OCI-LY1 (cell line): ENCODE results near the gene PRXL2C.
"Not testable (repeated sequence)": the region's sequence is repeated elsewhere in the genome, so short reads cannot be mapped to it uniquely, and the experiment has no call there.

Source experiments
- H2AFZ ChIP-seq: fragments of 200-600 bp; sonication (generic), shearing (Covaris generic); 2 replicates; pipeline ENCODE4 v1.6.0; 2014; ENCODE audit warnings: antibody characterized with exemption, mild to moderate bottlenecking, low read length
- H3F3A ChIP-seq: fragments of 200-600 bp; sonication (generic), shearing (Covaris generic); 2 replicates; pipeline ENCODE4 v1.6.0; 2014; ENCODE audit warnings: mild to moderate bottlenecking, antibody characterized with exemption, low read length, moderate library complexity; ENCODE audit not compliant: insufficient read depth
- H3K27ac ChIP-seq: fragments of 200-600 bp; sonication (generic); 2 replicates; pipeline ENCODE4 v1.5.1; 2014; ENCODE audit warnings: low read length, mixed run types, mild to moderate bottlenecking, low read depth; ENCODE audit not compliant: poor library complexity, severe bottlenecking
- H3K27me3 ChIP-seq: fragments of 200-600 bp; sonication (generic); 2 replicates; pipeline ENCODE4 v1.6.0; 2014; ENCODE audit warnings: antibody characterized with exemption, mild to moderate bottlenecking, low read length, moderate library complexity; ENCODE audit not compliant: insufficient read depth
- H3K36me3 ChIP-seq: fragments of 200-600 bp; sonication (generic); 2 replicates; pipeline ENCODE4 v1.6.1; 2014; ENCODE audit warnings: mild to moderate bottlenecking, antibody characterized with exemption, low read length, moderate library complexity, mixed read lengths; ENCODE audit not compliant: insufficient read depth
- H3K4me1 ChIP-seq: fragments of 200-600 bp; sonication (generic); 2 replicates; pipeline ENCODE4 v1.5.1; 2014; ENCODE audit warnings: mild to moderate bottlenecking, low read length, moderate library complexity; ENCODE audit not compliant: insufficient read depth, severe bottlenecking
- H3K4me2 ChIP-seq: fragments of 200-600 bp; sonication (generic), shearing (Covaris generic); 2 replicates; pipeline ENCODE4 v1.6.1; 2014; ENCODE audit warnings: low read length
- H3K4me3 ChIP-seq: fragments of 200-600 bp; sonication (generic); 2 replicates; pipeline ENCODE4 v1.5.1; 2014; ENCODE audit warnings: low read length, low read depth, mild to moderate bottlenecking, mixed read lengths; ENCODE audit not compliant: poor library complexity, severe bottlenecking
- H3K79me2 ChIP-seq: fragments of 200-600 bp; shearing (Covaris generic); 2 replicates; pipeline ENCODE4 v1.6.1; 2016; ENCODE audit warnings: mixed run types, low read length, mixed read lengths; ENCODE audit not compliant: insufficient read depth
- H3K9ac ChIP-seq: fragments of 200-600 bp; sonication (generic), shearing (Covaris generic); 2 replicates; pipeline ENCODE4 v1.6.1; 2014; ENCODE audit warnings: mild to moderate bottlenecking, low read length, mixed read lengths
- H3K9me2 ChIP-seq: fragments of 200-600 bp; sonication (generic), shearing (Covaris generic); 2 replicates; pipeline ENCODE4 v1.6.1; 2014; ENCODE audit warnings: low read depth, mild to moderate bottlenecking, low read length, mixed read lengths
- H3K9me3 ChIP-seq: fragments of 200-600 bp; shearing (Covaris generic); 2 replicates; pipeline ENCODE4 v1.6.1; 2014; ENCODE audit warnings: low read length, mixed read lengths
- H4K20me1 ChIP-seq: fragments of 200-600 bp; sonication (generic), shearing (Covaris generic); 2 replicates; pipeline ENCODE4 v1.6.0; 2016; ENCODE audit warnings: mild to moderate bottlenecking, low read length; ENCODE audit not compliant: insufficient read depth
- EZH2 ChIP-seq: fragments of 200-600 bp; sonication (generic), shearing (Covaris generic); IDR thresholded peaks from 2 replicates; pipeline ENCODE4 v1.8.0; 2017; ENCODE audit warnings: borderline replicate concordance, mixed run types, mild to moderate bottlenecking, antibody characterized with exemption, low read length, moderate library complexity, mixed read lengths
- TF ChIP-seq, protein P1 (sequence below): fragments of 200-600 bp; sonication (generic), shearing (Covaris generic); IDR thresholded peaks from 2 replicates; pipeline ENCODE4 v1.5.1; 2017; ENCODE audit warnings: mild to moderate bottlenecking, antibody characterized with exemption, low read length, moderate library complexity, mixed read lengths

PRXL2C gene

DNA sequence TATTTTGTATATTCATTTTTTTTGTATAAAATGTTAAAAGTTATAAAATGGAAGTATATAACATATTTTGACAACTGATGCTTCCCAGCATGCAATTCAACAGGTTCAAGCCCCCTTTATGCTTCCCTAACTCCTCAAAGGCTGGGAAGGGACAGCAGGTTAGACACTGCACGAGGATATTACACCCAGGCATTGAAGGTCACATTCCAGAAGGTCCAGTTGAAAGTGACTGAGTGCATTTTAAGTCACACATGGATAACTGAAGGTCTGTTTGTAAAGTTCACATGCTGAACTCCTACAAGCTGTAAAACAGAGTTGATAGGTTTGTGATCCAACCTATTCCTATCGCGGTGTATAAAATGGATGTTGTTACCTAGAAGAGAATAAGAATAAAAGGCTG, 13.6 kb downstream of the PRXL2C start:
- Histone ChIP-seq H4K20me1 (no peaks in the 10 kb centered on the region), H3K9me3 (no peaks in the 10 kb centered on the region), H3K36me3 (peaks cover 9% of the 10 kb centered on the region; the same call in 1 of the 2 replicates), H3K27ac (no peak overlapping the region), H3K4me2 (no peak overlapping the region), H3K79me2 (no peaks in the 10 kb centered on the region), H3K9me2 (no peaks in the 10 kb centered on the region), H3K4me1 (peaks cover 9% of the 10 kb centered on the region), H2AFZ (no peak overlapping the region), H3F3A (0 out of 2 replicates have a peak, but pooled peaks cover 4% of the 10 kb centered on the region), H3K4me3 (no peak overlapping the region), H3K9ac (no peak overlapping the region), H3K27me3 (no peaks in the 10 kb centered on the region)
- TF ChIP-seq, protein P1, sequence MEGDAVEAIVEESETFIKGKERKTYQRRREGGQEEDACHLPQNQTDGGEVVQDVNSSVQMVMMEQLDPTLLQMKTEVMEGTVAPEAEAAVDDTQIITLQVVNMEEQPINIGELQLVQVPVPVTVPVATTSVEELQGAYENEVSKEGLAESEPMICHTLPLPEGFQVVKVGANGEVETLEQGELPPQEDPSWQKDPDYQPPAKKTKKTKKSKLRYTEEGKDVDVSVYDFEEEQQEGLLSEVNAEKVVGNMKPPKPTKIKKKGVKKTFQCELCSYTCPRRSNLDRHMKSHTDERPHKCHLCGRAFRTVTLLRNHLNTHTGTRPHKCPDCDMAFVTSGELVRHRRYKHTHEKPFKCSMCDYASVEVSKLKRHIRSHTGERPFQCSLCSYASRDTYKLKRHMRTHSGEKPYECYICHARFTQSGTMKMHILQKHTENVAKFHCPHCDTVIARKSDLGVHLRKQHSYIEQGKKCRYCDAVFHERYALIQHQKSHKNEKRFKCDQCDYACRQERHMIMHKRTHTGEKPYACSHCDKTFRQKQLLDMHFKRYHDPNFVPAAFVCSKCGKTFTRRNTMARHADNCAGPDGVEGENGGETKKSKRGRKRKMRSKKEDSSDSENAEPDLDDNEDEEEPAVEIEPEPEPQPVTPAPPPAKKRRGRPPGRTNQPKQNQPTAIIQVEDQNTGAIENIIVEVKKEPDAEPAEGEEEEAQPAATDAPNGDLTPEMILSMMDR, result no peak
- no peak for TF ChIP-seq EZH2

DNA sequence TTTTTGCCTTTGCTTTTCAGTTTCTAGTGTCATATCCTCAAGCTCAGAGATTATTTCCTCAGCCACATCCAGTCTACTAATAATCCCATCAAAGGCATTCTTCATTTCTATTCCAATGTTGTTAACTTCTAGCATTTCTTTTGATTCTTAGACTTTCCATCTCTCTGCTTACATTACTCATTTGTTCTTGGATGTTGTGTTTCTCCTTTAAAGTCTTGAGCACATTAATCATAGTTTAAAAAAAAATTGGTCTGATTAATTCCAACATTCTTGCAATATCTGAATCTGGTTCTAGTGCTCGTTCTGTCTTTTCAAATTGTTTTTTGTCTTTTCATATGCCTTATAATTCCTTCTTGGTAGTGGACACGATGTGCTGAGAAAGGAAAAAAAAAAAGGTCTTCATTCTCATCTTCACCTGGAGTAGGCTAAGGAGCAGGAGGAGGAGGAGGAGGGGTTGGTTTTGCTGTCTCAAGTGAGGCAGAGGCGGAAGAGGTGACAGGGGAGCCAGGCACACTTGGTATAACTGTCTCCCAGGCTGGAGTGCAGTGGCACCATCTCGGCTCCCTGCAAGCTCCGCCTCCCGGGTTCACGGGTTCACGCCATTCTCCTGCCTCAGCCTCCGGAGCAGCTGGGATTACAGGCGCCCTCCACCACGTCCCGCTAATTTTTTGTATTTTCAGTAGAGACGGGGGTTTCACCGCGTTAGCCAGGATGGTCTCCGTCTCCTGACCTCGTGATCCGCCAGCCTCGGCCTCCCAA, 16.3 kb downstream of the PRXL2C start:
- H3K27me3 ChIP-seq, result no peaks in the 10 kb centered on the region
- H3K79me2 ChIP-seq, result no peaks in the 10 kb centered on the region
- no peaks in the 10 kb centered on the region for H3K4me1 ChIP-seq
- H3K9ac ChIP-seq, result no peak overlapping the region
- H3K36me3 ChIP-seq, result no peaks in the 10 kb centered on the region
- no peaks in the 10 kb centered on the region for H3F3A ChIP-seq
- H4K20me1 ChIP-seq, result no peaks in the 10 kb centered on the region
- no peaks in the 10 kb centered on the region for H3K9me2 ChIP-seq
- TF ChIP-seq, protein P1, result no peak
- TF ChIP-seq EZH2, result no peak
- no peaks in the 10 kb centered on the region for H3K9me3 ChIP-seq
- H3K27ac ChIP-seq, result no peak overlapping the region
- H2AFZ ChIP-seq, result no peak overlapping the region
- no peak overlapping the region for H3K4me3 ChIP-seq
- H3K4me2 ChIP-seq, result no peak overlapping the region

DNA sequence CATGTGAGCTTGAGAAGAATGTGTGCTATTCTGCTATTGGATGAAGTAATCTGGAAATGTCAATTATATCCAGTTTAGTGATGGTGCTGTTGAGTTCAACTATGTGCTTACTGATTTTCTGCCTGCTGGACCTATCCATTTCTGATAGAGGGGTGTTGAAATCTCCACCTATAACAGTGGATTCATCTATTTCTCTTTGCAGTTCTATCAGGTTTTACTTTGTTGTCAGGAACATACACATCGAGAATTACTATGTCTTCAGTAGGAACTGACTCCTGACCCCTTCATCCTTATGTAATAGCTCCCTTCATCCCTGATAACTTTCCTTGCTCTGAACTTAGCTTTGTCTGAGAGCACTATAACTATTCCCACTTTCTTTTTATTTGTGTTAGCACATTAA, 18.7 kb downstream of the PRXL2C start:
- Histone ChIP-seq H3K36me3 (no peaks in the 10 kb centered on the region), H3K27ac (no peak overlapping the region), H3K4me3 (no peak overlapping the region), H3K9me3 (no peaks in the 10 kb centered on the region), H3K4me2 (no peak overlapping the region), H3F3A (no peaks in the 10 kb centered on the region), H3K79me2 (no peaks in the 10 kb centered on the region), H2AFZ (no peak overlapping the region), H3K4me1 (no peaks in the 10 kb centered on the region), H3K9ac (no peak overlapping the region), H3K9me2 (no peaks in the 10 kb centered on the region), H4K20me1 (no peaks in the 10 kb centered on the region), H3K27me3 (no peaks in the 10 kb centered on the region)
- TF ChIP-seq, protein P1, result no peak
- no peak for TF ChIP-seq EZH2

DNA sequence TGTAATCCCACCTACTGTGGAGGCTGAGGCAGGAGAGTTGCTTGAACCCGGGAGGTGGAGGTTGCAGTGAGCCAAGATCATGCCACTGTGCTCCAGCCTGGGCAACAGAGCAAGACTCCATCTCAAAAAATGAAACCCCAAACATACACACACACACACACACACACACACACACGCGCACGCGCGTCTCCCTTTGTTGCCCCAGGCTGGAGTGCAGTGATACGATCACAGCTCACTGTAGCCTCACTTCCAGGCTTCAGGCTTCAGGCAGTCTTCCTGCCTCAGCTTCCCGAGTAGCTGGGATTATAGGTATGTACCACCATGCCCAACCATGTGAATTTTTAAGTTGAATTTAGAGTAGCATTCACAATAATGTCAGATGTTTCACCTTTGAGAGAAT, 21.5 kb downstream of the PRXL2C start:
- not testable (repeated sequence) for H2AFZ ChIP-seq, H3K4me3 ChIP-seq, H3K27me3 ChIP-seq, H3F3A ChIP-seq, H3K27ac ChIP-seq, H3K9ac ChIP-seq, H4K20me1 ChIP-seq, H3K4me1 ChIP-seq, H3K4me2 ChIP-seq, H3K79me2 ChIP-seq, H3K9me3 ChIP-seq, H3K9me2 ChIP-seq, H3K36me3 ChIP-seq
